Activated CD4-positive, alpha-beta T cell treated with anti-CD3 and anti-CD28 coated beads, Interleukin-2, amount 50 U/mL, for 24 hours (primary cell): Measurements from ENCODE around the gene TK1.
A peak's percentile ranks its signal among the peaks of the same experiment; 100 is the strongest.
"Not testable (repeated sequence)": the region's sequence is repeated elsewhere in the genome, so short reads cannot be mapped to it uniquely, and the experiment has no call there.

Experiments used
- DNase-seq, 2 donors: peaks; one replicate each; pipeline ENCODE4 v3.0.0-alpha.2; 2020; ENCODE audit warnings: low read depth in 1 of 2, low spot score in 1 of 2

Gene TK1, protein sequence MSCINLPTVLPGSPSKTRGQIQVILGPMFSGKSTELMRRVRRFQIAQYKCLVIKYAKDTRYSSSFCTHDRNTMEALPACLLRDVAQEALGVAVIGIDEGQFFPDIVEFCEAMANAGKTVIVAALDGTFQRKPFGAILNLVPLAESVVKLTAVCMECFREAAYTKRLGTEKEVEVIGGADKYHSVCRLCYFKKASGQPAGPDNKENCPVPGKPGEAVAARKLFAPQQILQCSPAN

GRCh38 chr17:78186692-78187595 lies at the start of gene TK1, which contains the start of gene AFMID:
Gene TK1 (minus strand): TSS chr17:78187052. CDS start chr17:78186994, 58 bp downstream.
Gene AFMID (plus strand): TSS chr17:78187362. CDS start chr17:78187371, 9 bp downstream.
- peak; percentile 75 to 81 for DNase-seq

- DNase-seq: no peak
Measured at GRCh38 chr17:78235885-78236284, 49.0 kb upstream of the TK1 start.

DNA sequence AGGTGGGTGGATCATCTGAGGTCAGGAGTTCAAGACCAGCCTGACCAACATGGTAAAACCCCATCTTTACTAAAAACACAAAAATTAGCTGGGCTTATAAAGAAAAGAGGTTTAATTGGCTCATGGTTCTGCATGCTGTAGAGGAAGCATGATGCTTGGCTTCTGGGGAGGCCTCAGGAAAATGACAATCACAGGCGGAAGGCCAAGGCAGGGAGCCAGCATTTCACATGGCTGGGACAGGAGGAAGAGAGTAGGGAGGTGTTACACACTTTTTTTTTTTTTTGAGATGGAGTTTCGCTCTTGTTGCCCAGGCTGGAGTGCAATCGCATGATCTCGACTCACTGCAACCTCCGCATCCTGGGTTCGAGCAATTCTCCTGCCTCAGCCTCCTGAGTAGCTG lies 48.2 kb upstream of the TK1 start:
- not testable (repeated sequence) for DNase-seq

DNA sequence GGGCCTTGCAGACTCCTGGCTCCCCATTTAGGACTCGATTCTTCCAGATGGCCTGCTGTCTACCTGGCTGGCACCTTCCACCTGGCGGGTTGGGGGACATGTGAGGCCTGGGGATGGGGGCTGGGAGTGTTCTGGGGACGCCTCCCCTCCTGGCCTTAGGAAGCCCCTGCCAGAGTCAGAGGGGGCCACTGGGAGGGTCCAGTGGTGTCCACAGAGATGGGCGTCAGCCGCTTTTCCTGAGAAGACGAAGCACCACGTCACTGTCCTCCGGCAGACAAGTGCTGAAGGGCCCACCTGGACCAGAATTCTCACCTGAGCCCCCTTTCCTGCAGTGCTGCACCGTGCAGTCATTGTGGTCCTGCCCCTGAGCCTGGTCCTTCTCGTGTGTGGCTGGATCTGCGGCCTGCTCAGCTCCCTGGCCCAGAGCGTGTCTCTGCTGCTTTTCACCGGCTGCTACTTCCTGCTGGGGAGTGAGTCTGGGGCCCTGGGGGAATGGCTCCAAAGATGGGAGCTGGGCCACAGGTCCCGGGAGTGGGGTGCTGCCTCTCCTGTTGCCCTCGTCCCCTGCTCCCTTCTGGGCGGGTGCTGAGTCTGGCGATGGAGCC lies 47.5 kb upstream of the TK1 start:
- no peak for DNase-seq

- no peak for DNase-seq
Measured at GRCh38 chr17:78233678-78234077, 46.8 kb upstream of the TK1 start.

GRCh38 chr17:78232859-78233173 lies 46.0 kb upstream of the TK1 start:
- no peak for DNase-seq

GRCh38 chr17:78231991-78232858 lies 45.4 kb upstream of the TK1 start:
- no peak for DNase-seq

DNA sequence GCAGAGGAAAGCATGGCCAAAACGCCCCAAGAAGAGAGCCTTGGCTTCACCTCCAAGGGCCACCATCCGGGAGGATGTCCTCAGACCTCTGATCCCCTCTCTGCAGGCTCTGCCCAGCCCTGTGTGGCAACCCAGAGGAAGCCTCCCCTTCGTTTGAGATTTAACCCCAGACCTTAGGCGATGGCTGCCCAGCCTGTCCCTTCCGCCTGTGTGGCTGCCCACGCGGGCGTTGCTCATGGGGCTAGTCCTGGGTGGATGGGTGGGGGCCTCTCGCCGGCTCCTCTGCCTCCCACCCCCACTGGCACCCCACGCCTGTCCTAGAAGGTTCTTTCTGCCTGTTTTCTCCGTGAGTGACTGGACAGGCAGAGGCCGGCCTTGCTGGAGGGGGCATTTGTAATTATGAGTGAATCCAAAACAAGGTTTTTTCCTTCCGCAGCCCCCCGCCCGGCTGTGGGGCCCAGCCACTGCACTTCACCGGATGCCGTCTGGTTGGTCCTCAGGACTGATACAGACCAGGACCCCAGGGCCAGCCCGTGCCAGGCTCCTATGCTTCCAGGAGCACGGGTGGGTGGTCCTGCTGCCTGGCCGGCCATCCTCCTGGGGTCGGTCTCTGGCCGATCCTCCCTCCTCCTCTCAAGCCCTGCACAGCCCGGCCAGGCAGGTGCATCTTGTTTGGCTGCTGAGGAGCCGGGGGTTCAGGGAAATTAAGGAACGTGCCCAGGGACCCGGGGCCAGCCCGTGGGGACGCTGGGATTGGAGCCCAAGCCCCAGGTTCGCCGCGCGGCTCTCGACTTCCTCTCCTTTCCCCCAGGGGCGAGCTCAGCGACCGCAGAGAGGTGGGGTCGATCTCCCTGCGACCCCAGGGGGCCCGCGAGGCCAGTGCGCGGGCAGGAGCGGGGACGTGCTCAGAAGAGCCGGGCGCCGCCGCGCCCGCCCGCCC lies 44.4 kb upstream of the TK1 start, which contains the start of gene TMEM235:
TMEM235 (plus strand) TSS at position 636 of the 940 bp plus-strand sequence. CDS start 393 bp downstream, outside the sequence.
- DNase-seq: no peak

DNA sequence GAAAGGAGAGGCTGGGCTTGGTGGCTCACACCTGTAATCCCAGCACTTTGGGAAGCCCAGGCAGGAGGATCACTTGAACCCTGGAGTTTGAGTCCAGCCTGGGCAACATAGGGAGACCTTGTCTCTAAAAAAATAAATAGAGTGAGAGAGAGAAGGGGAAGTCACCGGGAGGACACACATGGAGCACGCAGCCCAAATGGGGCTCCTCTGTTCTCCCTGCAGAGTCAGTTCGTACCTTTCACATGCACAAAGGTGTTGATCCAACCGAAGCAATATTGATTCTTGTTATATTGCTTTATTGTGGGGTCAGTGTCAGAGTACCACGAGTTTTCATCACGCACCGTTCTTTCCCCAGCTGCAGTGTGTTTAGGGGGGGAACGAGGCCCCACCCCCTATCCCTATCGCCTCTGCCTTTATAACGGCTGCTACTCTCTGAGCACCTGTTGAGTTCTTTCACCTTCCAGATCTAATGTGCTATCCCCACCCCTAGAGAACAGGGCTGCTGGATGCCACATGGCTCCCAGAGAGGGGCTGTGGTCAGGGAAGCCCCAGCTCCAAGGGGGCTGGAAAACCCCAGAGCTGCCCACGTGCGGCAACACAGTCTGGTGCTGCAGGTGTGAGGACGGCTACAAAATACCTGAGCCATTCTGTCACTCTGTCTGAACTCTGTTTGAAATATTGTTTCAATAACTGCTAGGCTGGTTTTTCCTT lies 43.6 kb upstream of the TK1 start:
- no peak for DNase-seq

DNA sequence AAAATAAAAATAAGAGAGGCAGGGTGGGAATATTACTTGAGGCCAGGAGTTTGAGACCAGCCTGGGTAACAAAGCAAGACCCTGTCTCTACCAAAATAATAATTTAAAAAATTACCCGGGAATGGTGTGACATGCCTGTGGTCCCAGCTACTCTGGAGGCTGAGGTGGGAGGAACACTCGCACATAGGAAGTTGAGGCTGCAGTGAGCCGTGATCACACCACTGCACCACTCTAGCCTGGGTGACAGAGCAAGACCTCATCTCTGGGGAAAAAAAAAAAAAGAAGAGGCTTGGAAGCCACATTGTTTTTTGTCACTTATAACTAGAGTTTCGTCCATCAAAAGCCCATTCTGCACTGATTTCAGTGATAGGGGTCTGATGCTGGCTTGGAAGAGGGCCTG lies 41.3 kb upstream of the TK1 start:
- no peak for DNase-seq

DNA sequence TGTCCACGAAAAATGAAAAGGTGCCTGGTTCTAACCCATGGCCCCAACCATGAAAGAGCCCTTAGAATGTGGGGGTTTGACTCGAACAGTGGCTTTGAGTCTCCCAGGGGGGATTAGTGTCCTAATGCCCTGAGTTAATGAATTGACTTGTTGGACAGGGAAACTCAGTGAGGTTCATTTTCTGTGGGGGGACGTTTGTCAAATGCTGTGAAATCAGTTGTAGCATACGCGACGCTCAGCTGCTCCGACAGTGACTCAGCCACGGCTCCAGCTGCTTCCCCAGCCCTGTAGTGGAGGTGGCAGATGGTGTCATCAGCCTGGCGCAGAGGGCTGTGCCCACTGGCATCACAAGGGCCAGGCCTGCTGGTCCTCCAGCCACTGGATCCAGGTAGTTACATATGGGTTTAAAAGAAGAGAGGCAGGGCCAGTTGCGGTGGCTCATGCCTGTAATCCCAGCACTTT lies 40.6 kb upstream of the TK1 start:
- no peak for DNase-seq

DNA sequence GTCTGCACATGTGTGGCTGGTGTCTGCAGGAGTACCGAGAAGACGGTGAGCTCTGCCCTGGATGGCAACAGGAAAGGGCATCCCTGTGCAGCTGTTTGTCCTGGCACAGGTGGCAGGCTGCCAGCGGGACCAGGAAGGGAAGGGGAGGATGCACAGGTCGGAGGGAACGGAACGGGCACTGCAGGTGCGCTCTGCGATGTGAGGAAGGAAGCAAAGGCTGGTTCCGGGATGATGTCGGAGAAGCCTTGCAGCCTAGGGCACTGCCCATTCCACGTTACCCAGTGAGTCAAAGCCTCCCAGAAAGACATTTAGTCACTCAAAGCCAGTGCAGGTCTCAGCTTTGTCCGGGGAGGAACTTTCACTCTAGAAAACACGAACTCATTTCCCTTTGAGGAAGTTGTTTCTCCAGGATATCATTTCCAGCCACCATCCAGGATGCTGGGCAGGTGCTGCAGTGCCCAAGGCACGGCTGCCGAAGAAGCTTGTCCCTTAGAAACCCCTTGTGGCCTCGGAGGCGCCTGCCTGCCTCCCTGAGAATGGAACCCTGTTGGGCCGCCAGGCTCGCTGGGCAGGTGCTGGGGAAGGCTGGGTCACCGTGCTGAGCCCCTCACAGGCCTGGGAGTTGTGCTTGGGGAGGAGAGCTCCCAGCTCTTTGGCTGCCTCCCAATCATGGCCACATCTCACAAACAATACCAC lies 40.1 kb upstream of the TK1 start:
- DNase-seq: no peak

DNA sequence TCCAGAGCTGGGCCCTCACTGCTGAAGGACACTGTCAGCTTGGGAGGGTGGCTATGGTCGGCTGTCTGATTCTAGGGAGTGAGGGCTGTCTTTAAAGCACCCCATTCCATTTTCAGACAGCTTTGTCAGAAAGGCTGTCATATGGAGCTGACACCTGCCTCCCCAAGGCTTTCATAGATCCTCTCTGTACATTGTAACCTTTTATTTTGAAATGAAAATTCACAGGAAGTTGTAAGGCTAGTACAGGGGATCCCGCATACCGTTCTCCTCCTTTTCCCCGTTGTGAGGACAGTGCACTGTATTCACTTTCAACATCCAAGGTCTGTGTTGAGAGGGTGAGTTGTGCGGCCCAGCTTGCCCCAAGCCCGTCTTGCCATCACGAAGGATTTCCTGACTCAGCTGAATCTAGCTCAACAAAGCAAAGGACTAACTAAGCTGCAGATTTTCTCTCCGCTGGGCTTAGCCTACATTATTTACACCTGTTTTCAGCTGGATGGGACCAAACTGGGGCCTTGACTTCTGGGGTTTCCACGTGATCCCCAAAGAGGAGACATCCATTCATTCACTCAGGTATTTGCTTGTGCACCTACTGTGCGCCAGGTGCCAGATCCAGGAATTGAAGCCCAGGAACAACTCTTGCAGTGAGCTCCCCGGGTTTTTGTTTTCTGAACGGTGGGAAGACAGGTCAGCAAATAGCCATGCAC lies 39.4 kb upstream of the TK1 start:
- no peak for DNase-seq

DNA sequence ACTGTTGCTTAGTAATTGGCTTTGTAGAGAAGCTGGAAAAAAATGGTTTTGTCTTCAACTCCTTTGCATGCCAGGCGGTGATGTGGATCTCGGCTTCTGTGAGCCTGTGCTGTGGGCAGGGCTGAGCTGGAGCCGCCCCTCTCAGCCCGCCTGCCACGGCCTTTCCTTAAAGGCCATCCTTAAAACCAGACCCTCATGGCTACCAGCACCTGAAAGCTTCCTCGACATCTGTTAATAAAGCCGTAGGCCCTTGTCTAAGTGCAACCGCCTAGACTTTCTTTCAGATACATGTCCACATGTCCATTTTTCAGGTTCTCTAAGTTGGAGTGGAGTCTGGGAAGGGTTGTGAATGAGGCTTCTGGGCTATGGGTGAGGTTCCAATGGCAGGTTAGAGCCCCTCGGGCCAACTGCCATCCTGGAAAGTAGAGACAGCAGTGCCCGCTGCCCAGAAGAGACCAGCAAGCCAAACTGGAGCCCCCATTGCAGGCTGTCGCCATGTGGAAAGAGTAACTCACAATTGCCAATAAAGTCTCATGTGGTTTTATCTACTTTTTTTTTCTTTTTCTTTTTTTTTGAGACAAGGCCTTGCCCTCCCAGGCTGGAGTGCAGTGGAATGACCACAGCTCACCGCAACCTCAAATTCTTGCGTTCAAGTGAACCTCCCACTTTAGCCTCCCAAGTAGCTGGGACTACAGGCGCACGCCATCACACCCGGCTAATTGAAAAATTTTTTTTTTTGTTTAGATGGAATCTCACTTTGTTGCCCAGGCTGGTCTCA lies 38.4 kb upstream of the TK1 start:
- no peak for DNase-seq

DNA sequence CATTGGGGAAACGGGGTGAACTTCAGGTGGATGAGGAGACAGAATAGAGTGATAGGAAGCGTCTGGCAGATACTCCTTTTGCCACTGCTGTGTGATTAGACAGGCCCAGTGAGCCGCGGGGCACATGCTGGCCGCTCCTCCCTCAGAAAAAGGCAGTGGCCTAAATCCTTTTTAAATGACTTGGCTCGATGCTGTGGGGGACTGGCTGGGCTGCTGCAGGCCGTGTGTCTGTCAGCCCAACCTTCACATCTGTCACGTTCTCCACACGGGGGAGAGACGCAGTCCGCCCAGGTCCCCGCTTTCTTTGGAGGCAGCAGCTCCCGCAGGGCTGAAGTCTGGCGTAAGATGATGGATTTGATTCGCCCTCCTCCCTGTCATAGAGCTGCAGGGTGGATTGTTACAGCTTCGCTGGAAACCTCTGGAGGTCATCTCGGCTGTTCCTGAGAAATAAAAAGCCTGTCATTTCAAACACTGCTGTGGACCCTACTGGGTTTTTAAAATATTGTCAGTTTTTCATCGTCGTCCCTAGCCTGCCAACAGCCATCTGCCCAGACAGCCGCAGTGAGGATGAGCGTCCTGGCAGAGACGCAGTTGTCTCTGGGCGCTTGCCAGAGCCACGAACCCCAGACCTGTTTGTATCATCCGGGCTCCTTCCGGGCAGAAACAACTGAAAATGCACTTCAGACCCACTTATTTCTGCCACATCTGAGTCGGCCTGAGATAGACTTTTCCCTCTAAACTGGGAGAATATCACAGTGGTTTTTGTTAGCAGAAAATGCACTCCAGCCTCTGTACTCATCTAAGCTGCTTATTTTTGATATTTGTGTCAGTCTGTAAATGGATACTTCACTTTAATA lies 37.6 kb upstream of the TK1 start:
- DNase-seq: no peak

DNA sequence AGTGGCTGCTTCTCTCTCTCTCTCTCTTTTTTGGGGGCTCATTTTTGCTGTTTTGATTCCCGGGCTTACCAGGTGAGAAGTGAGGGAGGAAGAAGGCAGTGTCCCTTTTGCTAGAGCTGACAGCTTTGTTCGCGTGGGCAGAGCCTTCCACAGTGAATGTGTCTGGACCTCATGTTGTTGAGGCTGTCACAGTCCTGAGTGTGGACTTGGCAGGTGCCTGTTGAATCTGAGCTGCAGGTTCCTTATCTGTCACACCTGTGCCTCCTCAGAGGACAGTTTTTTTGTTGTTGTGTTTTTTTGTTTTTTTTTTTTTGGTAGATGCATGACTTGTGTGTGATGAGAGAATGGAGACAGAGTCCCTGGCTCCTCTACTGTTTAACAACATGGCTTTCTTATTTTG lies 36.9 kb upstream of the TK1 start:
- DNase-seq: no peak
